NCI-H2081 (cell line): ENCODE data around the gene SRGAP1.
A peak's percentile ranks its signal among the peaks of the same experiment; 100 is the strongest.
"Not testable (repeated sequence)": the region's sequence is repeated elsewhere in the genome, so short reads cannot be mapped to it uniquely, and the experiment has no call there.

Experiments used
- DNase-seq, 2 experiments: peaks; one replicate each; lab custom pipeline; 2025; lab: John Stamatoyannopoulos, UW

The SRGAP1 gene

DNA sequence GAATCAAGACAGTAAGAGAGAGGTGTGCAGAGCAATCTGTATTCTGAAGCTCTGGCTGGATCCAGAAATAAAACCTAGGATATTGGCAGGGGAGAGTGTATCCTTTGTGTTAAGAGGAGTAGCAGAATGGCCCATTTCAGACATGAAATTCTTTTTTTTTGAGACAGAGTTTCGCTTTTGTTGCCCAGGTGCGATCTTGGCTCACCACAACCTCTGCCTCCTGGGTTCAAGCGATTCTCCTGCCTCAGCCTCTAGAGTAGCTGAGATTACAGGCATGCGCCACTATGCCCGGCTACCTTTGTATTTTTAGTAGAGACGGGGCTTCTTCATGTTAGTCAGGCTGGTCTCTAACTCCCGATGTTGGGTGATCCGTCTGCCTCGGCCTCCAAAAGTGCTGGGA lies 6.1 kb upstream of the SRGAP1 start:
- DNase-seq: no peak

DNA sequence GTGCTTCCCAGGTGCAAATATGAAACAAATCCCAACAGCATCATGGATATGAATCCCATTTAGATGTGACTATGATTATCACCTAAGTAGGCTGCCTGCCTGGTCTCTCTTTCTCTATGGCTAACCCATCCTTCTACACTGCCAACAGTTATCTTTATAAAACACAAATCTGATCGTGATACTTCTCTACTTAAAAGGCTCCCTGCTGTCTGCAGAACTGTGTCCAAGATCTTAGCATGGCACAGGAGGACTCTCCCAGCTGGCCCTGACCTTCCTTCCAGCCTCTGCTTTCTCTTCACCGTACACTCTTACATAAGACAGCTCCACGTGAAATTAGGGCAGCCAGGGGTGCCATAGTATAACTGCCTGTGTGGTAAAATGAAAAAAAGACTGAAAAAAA lies 3.5 kb upstream of the SRGAP1 start:
- DNase-seq: no peak

DNA sequence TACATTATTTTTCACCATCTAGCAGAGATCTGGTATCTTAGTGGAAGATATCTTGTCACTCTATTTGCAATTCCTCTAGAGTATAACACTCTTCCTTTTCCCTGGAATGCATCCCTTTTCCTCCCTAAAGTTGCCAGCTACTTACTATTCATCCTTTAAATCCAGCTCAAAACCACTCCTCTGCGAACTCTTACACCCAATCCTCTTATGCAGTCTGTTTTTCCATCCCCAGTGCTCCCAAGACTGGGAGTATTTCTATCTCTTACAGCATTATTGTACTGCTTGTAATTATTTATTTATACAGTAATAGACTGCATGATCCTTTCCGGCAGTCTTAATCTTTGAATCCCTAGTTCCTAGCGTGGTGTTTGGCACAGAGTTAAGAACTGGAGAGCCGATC lies 2.9 kb upstream of the SRGAP1 start:
- no peak for DNase-seq

DNA sequence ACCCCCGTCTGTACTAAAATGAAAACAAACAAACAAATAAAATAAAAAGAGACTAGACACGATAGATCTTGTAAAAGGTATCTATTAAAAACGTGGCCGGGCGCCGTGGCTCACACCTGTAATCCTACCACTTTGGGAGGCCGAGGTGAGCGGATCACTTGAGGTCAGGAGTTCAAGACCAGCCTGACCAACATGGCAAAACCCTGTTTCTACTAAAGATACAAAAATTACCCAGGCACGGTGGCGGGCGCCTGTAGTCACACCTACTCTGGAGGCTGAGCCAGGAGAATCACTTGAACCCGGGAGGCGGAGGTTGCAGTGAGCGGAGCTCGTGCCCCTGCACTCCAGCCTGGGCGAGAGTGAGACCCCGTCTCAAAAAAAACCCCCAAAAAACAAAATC lies 1.8 kb upstream of the SRGAP1 start:
- DNase-seq: not testable (repeated sequence)

DNA sequence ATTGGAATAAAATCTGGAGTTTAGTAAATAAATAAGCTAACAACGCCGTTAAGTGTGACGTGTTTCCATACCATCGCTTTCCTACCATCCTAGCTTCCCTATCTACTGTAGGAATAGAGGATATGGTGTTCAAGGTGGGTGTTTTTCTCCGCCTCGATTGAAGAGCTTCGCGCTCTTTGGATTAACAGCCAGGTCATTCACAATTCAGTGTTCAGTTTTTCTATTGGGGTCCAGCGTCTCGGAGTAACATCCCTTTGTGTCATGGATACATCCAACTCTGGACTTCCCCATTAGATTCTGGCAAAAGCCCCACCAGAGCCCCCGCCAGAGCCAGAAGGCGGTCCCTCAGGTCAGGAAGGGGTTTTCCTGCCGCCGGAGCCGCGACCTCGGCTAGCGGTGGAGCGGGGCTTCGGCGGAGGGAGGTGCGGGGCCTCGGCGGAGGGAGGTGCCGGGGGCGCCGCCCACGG lies 1.2 kb upstream of the SRGAP1 start:
- no peak for DNase-seq

DNA sequence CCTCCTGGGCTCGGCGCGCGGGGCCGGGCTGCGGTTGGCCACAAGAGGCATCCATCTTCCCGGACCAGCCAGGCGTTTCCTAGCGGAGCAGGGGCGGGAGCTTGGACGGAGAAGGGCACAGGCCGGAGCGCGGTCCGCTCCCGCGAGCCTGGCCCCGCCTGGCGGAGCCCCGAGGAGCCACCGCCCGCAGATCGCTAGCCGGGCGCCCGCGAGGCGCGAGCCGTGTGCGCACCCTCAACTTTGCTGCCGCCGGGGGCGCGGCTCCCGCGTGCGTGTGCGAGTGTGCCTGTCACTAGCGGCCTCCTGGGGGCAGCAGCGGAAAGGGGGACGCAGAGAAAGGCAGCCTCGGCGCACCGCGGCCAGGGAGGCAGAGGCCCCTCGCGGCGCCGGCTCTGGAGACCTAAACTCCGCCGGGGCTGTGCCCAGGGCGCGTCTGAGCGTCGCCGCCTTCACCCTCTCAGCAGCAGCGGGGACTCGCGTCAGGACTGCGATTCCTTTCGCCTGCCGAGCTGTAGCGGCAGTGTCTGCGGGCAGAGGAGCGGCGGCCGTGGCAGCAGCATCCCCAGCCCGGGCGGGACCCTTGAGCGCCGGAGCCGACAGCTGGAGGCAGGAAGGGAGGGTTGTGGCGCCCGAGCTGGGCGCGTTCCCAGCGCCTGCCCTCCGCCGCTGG lies 644 bp upstream of the SRGAP1 start:
- peak; percentile 94 to 95 for DNase-seq

DNA sequence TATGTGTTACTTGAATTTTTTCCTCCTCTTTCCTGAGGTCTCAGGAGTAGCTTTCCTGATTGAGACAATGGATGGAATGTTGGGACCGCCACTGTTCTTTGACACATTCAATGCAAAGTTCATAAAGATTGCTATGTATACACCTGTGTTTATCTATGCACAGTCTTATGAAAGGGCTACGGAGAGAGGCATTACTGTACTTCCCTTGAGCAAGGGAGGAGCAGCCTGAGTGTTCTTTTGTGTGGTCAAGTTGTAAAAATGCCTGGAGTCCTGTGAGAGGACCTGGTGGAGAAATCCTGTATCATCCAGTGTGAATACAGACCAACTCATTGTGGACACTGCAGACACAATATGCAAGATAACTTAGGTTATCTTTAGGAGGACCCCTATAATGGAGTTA lies 1.2 kb downstream of the SRGAP1 start:
- DNase-seq: peak in 1 of 2 experiments; percentile 50

DNA sequence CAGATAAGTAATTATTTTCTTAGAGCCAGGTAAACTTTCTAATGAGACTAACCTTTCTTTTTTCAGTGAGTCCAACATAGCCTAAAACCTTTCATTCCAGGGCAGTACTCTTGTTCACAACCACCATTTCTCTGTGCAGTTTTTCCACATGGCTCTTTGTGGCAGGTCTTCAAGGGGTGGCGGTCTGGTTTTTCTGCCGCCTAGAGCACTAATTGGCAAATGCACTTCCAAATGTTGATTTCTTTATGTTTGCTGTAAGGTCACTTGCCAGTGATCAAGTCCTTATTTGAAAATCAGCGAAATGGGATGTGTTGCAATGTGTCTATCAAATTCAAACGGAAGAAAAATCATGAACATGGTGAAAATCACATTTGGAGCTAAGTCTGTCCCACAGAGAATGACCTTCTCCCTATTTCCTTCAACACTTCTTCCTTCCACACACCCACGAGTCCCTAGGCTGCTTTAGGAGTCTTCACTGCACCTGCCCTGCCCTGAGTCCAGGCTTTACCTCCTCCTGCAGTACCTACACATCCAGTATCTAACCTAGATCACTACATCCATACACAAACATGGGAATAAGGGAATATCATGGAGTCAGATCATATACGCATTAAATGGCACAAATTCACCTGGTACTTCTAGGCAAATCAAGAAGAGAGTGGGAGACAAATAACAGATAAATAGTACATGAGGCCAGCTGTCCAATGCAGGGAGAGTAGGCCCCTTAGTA lies 1.9 kb downstream of the SRGAP1 start:
- DNase-seq: peak; percentile 32 to 68

DNA sequence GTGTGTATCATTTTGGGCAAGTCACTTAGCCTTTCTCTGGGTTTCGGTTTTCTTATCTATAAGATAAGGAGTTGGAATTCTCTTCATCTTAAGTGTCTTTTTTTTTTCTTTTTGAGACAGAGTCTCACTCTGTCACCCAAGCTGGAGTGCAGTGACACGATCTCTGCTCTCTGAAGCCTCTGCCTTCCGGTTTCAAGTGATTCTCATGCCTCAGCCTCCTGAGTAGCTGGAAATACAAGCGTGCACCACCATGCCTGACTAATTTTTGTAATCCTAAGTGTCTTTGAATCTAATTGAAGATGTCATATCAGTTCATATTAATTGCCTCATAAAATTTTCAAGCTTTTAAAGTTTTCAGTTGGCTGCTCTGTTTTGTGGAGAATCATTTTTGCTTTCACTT lies 4.0 kb downstream of the SRGAP1 start:
- DNase-seq: no peak

DNA sequence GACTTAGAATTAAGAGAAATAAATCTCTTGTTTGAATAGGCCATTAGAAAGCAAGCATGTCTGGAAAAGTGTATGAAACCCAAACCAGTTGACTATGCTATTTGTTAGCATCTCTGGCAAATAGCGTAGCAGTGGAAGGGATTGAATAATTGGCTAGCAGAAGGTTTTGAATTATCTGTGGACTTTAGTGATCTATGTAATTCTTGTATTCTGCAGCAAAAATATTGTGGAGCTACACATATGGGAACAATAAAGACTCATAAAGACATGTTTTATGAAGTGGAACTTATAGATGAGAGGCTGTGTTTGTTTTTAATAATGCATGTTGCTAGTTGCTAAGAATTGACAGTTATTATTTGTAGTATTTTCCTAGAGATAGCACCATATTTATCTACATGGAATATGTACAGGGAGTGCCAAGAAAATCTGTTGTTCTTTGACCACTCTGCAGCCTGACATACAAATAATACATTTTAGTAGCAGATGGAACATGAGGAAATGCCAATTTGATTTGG lies 4.7 kb downstream of the SRGAP1 start:
- peak in 1 of 2 experiments; percentile 25 for DNase-seq

DNA sequence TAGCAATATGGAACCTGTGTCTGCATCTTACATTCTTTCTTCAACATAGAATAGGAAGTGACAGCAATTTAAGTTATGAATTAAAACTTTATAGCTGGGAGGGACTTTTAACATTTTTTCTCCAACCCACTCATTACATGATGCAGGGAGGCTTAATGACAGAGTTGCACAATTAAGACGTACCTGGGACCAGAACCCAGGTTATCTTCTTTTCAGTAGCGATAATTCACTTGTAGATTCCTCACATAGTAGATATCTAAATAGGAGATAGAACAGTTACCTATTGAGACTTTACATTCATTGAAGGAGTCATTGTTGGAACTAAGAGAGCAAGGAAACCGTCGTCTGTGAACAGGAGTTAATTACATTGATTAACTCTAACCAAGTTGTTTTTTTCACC lies 5.1 kb downstream of the SRGAP1 start:
- no peak for DNase-seq

DNA sequence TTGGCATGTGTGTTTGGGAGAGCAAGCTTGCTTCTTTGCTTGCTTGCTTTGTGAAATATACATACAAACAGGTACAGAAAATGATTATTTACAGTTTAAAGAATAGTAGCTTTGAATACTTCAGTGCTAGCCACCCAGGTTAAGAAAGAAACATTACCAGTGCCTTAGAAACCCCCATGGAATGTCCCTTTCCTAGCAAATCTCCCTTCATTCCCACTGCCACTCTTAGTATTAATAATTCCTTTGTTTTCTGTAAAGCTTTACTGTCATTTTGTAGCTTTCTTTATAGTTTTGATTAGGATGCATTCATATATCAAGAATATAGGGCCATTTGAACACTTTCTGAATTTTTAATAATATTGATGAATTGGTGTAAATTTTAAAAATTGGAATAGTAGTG lies 9.5 kb downstream of the SRGAP1 start:
- DNase-seq: no peak

DNA sequence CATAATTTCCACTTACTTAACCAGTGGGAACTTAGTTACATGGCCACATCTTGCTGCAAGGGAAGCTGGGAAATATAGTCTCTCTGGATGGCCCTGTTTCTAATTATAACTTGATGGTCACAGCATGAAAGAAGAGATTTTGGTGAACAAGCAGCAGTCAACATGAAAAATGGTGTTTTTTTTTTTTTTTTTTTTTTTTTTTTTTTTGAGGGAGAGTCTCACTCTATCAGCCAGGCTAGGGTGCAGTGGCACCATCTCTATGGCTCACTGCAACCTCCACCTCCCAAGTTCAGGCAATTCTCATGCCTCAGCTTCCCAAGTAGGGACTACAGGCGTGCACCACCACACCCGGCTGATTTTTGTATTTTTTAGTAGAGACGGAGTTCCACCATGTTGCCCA lies 10.8 kb downstream of the SRGAP1 start:
- DNase-seq: no peak

DNA sequence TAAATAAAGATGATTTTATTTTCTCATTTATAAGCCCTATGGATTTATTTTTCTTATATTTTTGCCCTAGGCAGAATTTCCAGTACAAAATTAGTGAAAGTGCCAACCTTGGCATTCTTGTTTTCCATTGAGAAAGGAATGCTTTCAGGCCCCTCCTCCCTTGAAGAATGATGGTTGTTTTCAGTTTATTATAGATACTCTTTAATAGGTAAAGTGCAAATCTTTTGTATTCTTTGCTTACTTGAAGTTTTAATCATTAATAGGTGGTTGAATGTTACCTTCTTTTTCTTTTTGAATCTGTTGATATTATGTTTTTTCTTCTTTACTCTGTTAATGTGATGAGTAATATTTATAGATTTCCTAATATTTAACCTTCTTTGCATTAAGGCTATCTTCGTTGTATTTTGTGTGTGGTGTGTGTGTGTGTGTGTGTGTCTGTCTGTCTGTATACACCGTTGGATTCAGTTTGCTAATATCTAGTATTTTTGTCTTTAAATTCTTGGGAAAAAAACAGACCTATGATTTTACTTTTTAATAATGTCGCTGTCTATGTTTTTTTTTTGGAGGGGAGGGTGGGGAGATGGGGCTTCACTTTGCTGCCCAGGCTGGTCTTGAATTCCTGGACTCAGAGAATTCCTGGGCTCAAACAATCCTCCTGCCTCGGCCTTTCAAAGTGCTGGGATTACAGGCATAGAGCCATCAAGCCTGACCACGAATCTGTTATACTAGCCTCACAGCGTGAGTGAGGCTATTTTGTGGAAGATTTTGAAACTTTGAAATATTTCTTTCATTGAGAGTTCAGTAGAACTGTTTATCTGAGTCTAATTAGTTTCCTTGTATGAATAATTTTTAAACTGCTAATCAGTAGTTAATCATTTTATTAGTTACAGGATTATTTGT lies 13.5 kb downstream of the SRGAP1 start:
- DNase-seq: no peak

DNA sequence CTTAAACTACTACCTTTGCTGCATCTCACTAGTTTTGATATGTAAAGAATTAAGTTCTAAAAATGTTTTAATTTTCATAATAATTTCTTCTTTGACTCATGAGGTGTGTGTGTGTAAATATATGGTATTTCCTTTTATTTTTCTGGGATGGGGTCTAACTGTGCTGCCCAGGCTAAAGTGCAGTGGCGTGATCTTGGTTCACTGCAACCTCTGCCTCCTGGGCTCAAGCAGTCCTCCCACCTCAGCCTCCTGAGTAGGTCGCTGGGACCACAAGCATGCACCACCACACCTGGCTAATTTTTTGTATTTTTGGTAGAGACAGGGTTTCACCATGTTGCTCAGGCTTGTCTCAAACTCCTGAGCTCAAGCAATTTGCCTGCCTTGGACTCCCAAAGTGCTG lies 15.4 kb downstream of the SRGAP1 start:
- DNase-seq: not testable (repeated sequence)

DNA sequence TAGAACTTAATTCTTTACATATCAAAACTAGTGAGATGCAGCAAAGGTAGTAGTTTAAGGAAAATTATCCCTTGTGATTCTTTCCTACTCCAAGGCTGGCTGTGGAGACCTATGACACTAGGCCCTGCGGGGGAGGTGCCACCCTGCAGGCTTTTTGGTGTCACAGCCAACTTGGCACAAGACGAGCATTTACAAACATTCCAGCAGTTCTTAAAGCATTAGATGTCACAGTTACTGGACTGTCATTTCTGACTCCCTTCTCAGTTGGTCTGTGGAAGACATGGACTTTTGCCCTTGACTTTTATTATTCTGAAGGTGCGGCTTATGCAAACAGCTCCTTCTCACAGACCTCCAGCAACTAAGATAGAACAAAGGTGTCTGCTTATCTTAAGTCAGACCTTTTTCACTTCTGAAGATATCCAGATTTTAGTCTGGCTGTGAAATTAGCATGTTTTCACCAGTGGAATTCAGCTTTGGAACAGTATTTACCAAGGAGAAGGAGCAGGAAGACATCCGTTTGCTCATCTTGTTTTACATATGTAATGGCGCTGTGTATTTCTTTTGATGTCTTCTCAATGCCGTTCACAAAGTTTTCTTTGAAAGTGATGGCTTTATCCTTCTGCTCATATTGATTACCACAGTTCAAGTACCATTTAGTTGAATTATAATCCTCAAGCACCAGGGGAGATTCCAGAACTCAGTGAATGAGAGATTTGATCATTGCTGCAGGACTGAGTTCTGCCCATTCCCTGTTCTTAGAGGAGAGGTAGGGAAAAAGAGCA lies 17.9 kb downstream of the SRGAP1 start:
- DNase-seq: no peak

DNA sequence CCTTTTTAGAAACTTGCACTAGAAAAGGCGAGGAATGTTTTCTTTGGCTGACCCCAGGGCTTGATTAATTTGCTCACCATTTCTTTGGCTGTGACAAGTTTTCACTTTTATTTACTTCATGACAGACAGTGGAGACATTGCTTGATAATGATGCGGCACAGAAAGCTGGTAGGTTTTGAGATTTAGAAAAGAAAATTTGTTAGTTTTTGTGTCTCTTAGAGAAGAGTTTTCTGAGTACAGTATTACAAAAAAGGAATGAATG lies 18.4 kb downstream of the SRGAP1 start:
- no peak for DNase-seq

DNA sequence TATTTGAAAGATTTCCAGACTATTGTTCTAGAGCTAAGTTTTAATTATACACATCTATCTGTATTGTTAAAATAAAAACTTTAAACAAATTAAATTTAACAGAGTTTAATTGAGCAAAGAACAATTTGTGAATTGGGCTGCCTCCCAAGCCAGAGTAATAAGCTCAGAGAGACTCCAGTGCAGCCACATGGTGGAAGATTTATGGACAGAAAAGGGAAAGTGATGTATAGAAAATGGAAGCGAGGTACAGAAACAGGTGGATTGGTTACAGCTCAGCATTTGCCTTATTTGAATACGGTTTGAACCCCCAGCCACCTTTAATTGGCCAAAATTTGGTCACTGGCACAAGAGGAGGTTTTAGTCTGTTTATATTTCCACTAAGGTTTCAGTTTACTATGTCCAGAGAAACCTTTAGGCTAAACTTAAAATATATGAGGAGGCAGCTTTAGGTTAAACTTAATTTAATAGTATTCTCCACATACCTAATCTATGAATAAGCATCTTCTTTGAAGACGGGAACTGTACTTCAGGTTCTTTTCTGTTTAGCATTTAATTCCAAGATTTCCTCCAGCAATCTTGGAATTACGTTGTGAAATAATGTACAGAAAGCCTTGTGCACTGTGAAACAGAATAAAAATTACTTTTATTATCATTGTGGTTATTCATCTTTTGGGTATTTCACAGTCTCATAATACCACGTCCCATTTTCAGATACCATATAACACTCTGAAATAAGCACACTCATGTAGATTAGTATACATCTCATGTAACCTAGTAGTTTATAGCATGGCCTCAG lies 19.4 kb downstream of the SRGAP1 start:
- no peak for DNase-seq

DNA sequence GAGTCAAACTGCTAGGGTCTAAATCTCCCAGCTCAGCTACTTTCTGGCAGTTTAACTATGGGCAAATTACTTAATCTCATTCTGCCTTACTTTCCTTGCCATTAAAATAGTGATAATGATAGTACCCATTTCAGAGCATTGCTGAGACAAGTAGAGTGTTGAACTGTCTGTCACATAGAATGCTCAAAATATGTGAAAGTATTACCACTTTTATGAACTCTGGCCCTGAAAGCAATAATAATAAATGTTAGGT lies 19.9 kb downstream of the SRGAP1 start:
- no peak for DNase-seq

DNA sequence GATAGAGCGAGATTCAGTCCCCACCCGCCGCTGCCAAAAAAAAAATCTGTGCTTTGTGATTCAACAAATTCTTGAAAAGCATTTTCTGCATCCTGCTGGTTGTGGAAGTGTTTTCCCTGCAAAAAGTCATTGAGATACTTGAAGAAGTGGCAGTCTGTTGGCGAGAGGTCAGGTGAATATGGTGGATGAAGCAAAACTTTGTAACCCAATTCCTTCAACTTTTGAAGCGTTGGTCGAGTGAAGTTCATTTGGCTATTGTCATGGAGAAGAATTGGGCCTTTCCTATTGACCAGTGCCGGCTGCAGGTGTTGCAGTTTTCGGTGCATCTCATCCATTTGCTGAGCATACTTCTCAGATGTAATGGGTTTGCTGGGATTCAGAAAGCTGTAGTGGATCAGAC lies 20.9 kb downstream of the SRGAP1 start:
- no peak for DNase-seq

DNA sequence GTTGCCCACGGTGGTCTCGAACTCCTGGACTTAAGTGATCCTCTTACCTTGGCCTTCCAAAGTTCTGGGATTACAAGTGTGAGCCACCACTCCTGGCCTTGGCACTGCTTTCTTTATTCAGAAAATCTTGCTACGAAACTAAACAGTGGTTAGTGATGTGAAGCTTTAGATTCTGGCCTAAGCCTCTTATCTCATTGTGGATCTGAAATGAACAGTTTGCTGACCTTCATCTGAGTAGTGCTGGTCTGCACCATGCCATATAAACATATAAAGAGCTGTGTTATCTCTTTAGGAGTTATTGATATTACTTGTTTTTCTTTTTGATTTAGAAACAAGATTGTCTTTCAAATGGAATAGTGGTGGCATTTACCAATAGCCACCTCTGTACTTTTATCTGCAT lies 22.6 kb downstream of the SRGAP1 start:
- DNase-seq: no peak
